ENCODE measurements around the gene PTCD2.

DNA sequence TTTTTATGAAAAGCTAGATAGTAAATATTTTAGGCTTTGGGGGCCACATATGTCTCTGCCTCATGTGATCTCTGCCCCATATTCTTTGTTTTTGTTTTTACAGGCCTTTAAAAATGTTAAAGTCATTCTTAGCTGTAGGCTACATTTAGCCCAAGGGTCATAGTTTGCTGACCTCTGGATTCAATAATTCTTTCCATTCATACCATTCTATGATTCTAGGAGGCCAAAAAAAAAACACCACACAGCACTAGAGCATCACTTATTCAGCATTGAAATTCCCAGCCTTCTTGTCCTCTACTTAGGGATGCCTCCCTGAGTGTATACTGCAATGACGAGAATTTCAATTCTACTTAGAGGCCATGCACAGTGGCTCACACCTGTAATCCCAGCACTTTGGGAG lies 17.0 kb downstream of the PTCD2 start:
- TF ChIP-seq, protein P1, sequence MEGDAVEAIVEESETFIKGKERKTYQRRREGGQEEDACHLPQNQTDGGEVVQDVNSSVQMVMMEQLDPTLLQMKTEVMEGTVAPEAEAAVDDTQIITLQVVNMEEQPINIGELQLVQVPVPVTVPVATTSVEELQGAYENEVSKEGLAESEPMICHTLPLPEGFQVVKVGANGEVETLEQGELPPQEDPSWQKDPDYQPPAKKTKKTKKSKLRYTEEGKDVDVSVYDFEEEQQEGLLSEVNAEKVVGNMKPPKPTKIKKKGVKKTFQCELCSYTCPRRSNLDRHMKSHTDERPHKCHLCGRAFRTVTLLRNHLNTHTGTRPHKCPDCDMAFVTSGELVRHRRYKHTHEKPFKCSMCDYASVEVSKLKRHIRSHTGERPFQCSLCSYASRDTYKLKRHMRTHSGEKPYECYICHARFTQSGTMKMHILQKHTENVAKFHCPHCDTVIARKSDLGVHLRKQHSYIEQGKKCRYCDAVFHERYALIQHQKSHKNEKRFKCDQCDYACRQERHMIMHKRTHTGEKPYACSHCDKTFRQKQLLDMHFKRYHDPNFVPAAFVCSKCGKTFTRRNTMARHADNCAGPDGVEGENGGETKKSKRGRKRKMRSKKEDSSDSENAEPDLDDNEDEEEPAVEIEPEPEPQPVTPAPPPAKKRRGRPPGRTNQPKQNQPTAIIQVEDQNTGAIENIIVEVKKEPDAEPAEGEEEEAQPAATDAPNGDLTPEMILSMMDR (IDR thresholded peaks at IDR 0.05; ENCODE audit: low read length) = no peak
- TF ChIP-seq EZH2 (IDR thresholded peaks at IDR 0.05; ENCODE audit: borderline replicate concordance, low read length) = no peak

Data from OCI-LY1 (cell line).